ENCODE data around the gene H2BK1.

The H2BK1 gene

GRCh38 chr7:151207315-151207714 lies 3.0 kb downstream of the H2BK1 start:
- no peak for TF ChIP-seq CTCF (IDR thresholded peaks at IDR 0.05; ENCODE audit: low read depth, low read length)
- DNase-seq (ENCODE audit: extremely low read depth, low read depth): no peak

- DNase-seq (ENCODE audit: extremely low read depth, low read depth): no peak
- TF ChIP-seq CTCF (IDR thresholded peaks at IDR 0.05; ENCODE audit: low read depth, low read length): no peak
These were observed 3.4 kb downstream of the H2BK1 start for GRCh38 chr7:151206914-151207313.

- no peak for DNase-seq (ENCODE audit: extremely low read depth, low read depth)
- TF ChIP-seq CTCF (IDR thresholded peaks at IDR 0.05; ENCODE audit: low read depth, low read length): no peak
These were observed 4.6 kb downstream of the H2BK1 start for GRCh38 chr7:151205730-151206129.

GRCh38 chr7:151204383-151205032 lies 5.8 kb downstream of the H2BK1 start:
- TF ChIP-seq CTCF (IDR thresholded peaks at IDR 0.05; ENCODE audit: low read depth, low read length): no peak; the same call in none of the 2 replicates
- no peak for DNase-seq (ENCODE audit: extremely low read depth, low read depth)

- no peak for TF ChIP-seq CTCF (IDR thresholded peaks at IDR 0.05; ENCODE audit: low read depth, low read length)
- no peak for DNase-seq (ENCODE audit: extremely low read depth, low read depth)
These were observed 7.5 kb downstream of the H2BK1 start for GRCh38 chr7:151202836-151203235.

GRCh38 chr7:151201751-151202150 lies 8.5 kb downstream of the H2BK1 start:
- DNase-seq (ENCODE audit: extremely low read depth, low read depth): no peak

GRCh38 chr7:151201344-151201743 lies 8.9 kb downstream of the H2BK1 start:
- no peak for TF ChIP-seq CTCF (IDR thresholded peaks at IDR 0.05; ENCODE audit: low read depth, low read length)
- DNase-seq (ENCODE audit: extremely low read depth, low read depth): no peak

More at GRCh38 chr7:151201751-151202150, 8.5 kb downstream of the H2BK1 start:
- no peak for TF ChIP-seq CTCF (IDR thresholded peaks at IDR 0.05; ENCODE audit: low read depth, low read length)
